Thyroid gland (tissue), 4 donors: ENCODE data around the gene RSPRY1. TPM values are rescaled to one million over a fixed set of nuclear protein-coding genes. Genes with fewer than 3 reads are reported as not detected.

Experiments
- DNase-seq, 2 donors: peaks; one replicate each; pipeline ENCODE4 v3.0.0-alpha.2; 2019
- H3K27ac ChIP-seq, 3 donors: fragments of 200-600 bp; sonication (generic); 1 replicate in 2 of 3; 2 replicates in 1 of 3; pipeline ENCODE4 v1.5.1; 2016 to 2019; ENCODE audit warnings: mild to moderate bottlenecking in 1 of 3, moderate library complexity in 1 of 3
- H3K27me3 ChIP-seq: fragments of 200-600 bp; sonication (generic); one replicate; pipeline ENCODE4 v1.5.1; 2019
- H3K36me3 ChIP-seq, 2 donors: fragments of 200-600 bp; sonication (generic); one replicate each; pipeline ENCODE4 v1.5.1; 2016 to 2019
- H3K4me1 ChIP-seq, 2 donors: fragments of 200-600 bp; sonication (generic); one replicate each; pipeline ENCODE4 v1.5.1; 2017 to 2019
- H3K4me3 ChIP-seq, 3 donors: fragments of 200-600 bp; sonication (generic); replicated peaks in 1 of 3; 1 replicate in 2 of 3; 2 replicates in 1 of 3; pipeline ENCODE4 v1.5.1; 2016; ENCODE audit warnings: mild to moderate bottlenecking in 1 of 3
- H3K9me3 ChIP-seq: fragments of 200-600 bp; sonication (generic); one replicate; pipeline ENCODE4 v1.5.1; 2017
- CTCF ChIP-seq, 6 experiments: fragments of 200-600 bp in 3 of 6; fragments of 450-650 bp in 3 of 6; sonication (generic) in 3 of 6; IDR thresholded peaks; one replicate each; pipeline ENCODE4 v1.5.1; 2016 to 2019; ENCODE audit warnings: antibody characterized with exemption in 6 of 6, mild to moderate bottlenecking in 2 of 6, inconsistent platforms in 1 of 6, moderate library complexity in 1 of 6
- POLR2A ChIP-seq, 2 donors: fragments of 450-650 bp; IDR thresholded peaks; one replicate each; pipeline ENCODE4 v1.6.1; 2017; ENCODE audit warnings: antibody characterized with exemption in 2 of 2, mild to moderate bottlenecking in 2 of 2, moderate library complexity in 1 of 2
- WGBS, 2 donors: methylation state at CpG; one replicate each; pipeline ENCODE4 v1.1.5; 2017; 5-methylcytosine and 5-hydroxymethylcytosine counted together
- intact Hi-C: fragments of 100-400 bp; cut with DNase I; formaldehyde crosslinking; loops from one replicate; pipeline ENCODE4 v1.15.1; 2023
- total RNA-seq, 4 donors: library from RNA; depleted of rRNA; stranded (reverse); fragments of >200 nt; gene quantifications; one replicate each; pipeline ENCODE4 v1.2.3, GENCODE V29; 2016

Gene RSPRY1
- total RNA-seq, 4 donors from 2014 or later, result 42.6 to 59.2 (median 53.9) TPM

GRCh38 chr16:57268804-57269800 lies 83.0 kb downstream of the RSPRY1 start:
- WGBS, 2 donors, result 61 to 77% methylated on average over 11 to 14 of the region's 14 CpGs
- Histone ChIP-seq H3K27me3 (no peaks in the 10 kb centered on the region), H3K4me1 (peaks cover 44 to 56% of the 10 kb centered on the region in 2 donors), H3K4me3 (no peak overlapping the region), H3K36me3 (no peaks in the 10 kb centered on the region), H3K9me3 (no peaks in the 10 kb centered on the region), H3K27ac (peak overlapping the region in 2 of 3 donors; percentile 95 to 97)
- TF ChIP-seq CTCF (IDR thresholded peaks at IDR 0.05), result no peak
- TF ChIP-seq POLR2A (IDR thresholded peaks at IDR 0.05), result no peak
- DNase-seq, result peak; percentile 30 to 34
- intact Hi-C loops, result no loop called here

DNA sequence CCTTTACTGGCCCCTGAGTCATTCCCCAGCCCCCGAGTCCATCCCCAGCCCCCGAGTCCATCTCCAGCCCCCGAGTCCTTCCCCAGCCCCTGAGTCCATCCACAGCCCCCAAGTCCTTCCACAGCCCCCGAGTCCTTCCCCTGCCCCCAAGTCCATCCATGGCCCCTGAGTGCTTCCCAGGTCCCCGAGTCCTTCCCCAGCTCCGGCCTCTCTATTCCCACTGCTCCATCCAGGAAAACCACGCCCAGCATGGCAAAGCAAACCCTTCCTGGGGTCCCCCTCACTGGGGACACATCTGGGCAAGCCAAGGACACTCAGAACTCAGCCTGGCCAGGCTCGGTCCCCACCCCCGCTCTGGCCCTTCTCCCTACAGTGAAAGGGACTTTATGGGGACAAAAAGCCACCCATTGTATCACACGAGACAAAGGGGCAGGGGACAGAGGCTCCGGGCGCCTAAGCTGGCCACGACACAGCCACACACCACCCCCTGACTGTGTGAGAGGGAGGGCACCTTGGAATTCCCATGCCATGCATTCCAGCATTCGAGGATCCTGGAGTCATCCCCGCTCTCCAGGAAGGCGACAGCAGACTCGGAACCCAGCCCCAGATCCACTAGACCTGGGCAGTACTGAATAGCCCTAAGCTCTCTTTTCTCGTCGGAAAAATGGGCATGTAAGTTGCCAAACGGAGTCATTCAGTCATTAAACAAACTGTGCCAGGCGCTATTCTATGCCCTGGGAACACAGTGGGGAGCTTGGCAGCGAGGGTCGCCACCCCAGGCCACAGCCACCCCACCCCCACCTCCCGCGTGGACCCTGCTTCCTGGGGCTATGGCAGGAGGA lies 84.3 kb downstream of the RSPRY1 start:
- Histone ChIP-seq H3K27me3 (no peaks in the 10 kb centered on the region), H3K27ac (no peak overlapping the region), H3K4me3 (no peak overlapping the region), H3K4me1 (peaks cover 32 to 43% of the 10 kb centered on the region in 2 donors), H3K36me3 (no peaks in the 10 kb centered on the region), H3K9me3 (no peaks in the 10 kb centered on the region)
- DNase-seq, result no peak
- intact Hi-C loops, result no loop called here
- TF ChIP-seq CTCF (IDR thresholded peaks at IDR 0.05), result no peak
- no peak for TF ChIP-seq POLR2A (IDR thresholded peaks at IDR 0.05)
- WGBS, 2 donors, result 84 to 89% methylated on average over 15 to 24 of the region's 25 CpGs

DNA sequence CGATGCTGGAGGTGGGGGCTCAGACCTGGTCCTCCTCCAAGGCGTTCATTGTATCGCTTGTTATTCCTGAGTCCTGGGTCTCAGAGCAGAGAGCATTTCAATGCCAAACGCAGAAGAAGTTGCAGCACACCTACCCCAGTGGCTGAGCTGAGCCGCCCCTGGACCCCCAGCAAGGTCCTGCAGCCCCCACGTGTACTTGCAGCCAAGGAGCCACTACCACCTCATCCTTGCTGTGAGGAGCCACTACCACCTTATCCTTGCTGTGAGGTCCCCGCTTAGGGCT lies 84.9 kb downstream of the RSPRY1 start:
- Histone ChIP-seq H3K4me3 (no peak overlapping the region), H3K9me3 (no peaks in the 10 kb centered on the region), H3K36me3 (no peaks in the 10 kb centered on the region), H3K27me3 (no peaks in the 10 kb centered on the region), H3K27ac (no peak overlapping the region), H3K4me1 (peaks cover 27 to 37% of the 10 kb centered on the region in 2 donors)
- DNase-seq, result no peak
- TF ChIP-seq CTCF (IDR thresholded peaks at IDR 0.05) (no peak), POLR2A (IDR thresholded peaks at IDR 0.05) (no peak)
- intact Hi-C loops, result no loop called here
- WGBS, 2 donors, result 81 to 92% methylated on average over 5 to 7 of the region's 7 CpGs

DNA sequence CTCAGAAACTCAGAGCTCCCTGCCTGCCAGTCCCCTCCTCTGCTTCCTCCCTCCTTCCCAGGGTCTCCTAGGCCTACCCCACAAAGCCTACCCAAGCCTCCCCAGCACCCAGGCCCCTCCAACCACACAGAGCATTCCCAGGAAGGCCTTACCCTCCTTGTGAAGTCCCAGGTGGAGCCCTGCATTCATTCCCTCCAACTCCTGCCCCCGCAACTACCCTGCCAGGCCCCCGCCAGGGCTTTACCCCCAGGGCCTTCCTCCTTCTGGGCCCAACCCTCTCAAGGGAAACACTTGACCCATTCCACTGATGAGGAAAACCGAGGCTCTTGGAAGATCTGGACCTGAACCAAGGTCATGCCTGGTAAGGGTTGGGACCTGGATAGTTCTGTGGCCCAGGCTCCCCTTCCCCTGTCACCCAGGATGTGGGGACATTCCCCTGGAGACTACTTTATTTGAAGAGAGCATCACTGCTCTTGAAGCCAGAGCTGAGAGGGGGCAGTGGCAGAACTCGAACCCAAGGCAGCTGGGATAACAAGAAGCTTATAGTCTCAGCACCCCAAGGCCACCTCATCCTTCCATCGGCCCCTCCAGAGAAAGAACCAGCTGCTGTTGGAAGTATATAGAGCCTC lies 85.9 kb downstream of the RSPRY1 start:
- H3K27ac ChIP-seq, result no peak overlapping the region

More for the DNA sequence above, 85.9 kb downstream of the RSPRY1 start:
- Histone ChIP-seq H3K27me3 (no peaks in the 10 kb centered on the region), H3K4me1 (peaks cover 20 to 27% of the 10 kb centered on the region in 2 donors), H3K4me3 (no peak overlapping the region), H3K36me3 (no peaks in the 10 kb centered on the region), H3K9me3 (no peaks in the 10 kb centered on the region)
- TF ChIP-seq CTCF (IDR thresholded peaks at IDR 0.05) (no peak), POLR2A (IDR thresholded peaks at IDR 0.05) (no peak)
- intact Hi-C loops, result no loop called here
- no peak for DNase-seq
- WGBS, 2 donors, result 79 to 92% methylated on average over 5 of the region's 5 CpGs
